ENCODE measurements around the gene PCCB. TPM values are rescaled to one million over a fixed set of nuclear protein-coding genes. Genes with fewer than 3 reads are reported as not detected.
"Not testable (repeated sequence)": the region's sequence is repeated elsewhere in the genome, so short reads cannot be mapped to it uniquely, and the experiment has no call there.

The PCCB gene
- total RNA-seq, 1 donor, result 52.2 TPM

DNA sequence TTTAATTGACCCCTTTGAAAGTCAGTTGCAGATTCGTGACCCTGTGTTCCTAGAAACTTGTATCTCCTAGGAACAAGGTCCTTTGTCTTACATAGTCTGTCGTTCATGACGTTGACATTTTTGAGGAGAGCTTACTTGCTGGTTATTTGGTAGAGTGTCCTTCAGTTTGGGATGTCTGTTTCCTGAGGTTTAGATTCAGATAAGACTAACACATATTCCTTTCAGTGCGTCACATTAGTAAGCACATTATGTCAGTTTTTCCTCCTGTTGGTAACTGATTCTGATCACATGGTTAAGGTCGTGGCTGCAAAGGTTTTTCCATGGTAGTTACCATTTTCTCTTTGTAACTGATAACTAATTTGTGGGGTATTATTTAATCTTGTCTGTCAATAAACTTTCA, 80.8 kb downstream of the PCCB start:
- TF ChIP-seq, protein P1, sequence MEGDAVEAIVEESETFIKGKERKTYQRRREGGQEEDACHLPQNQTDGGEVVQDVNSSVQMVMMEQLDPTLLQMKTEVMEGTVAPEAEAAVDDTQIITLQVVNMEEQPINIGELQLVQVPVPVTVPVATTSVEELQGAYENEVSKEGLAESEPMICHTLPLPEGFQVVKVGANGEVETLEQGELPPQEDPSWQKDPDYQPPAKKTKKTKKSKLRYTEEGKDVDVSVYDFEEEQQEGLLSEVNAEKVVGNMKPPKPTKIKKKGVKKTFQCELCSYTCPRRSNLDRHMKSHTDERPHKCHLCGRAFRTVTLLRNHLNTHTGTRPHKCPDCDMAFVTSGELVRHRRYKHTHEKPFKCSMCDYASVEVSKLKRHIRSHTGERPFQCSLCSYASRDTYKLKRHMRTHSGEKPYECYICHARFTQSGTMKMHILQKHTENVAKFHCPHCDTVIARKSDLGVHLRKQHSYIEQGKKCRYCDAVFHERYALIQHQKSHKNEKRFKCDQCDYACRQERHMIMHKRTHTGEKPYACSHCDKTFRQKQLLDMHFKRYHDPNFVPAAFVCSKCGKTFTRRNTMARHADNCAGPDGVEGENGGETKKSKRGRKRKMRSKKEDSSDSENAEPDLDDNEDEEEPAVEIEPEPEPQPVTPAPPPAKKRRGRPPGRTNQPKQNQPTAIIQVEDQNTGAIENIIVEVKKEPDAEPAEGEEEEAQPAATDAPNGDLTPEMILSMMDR (IDR thresholded peaks at IDR 0.05; ENCODE audit: insufficient read depth, low read depth, low read length), result no peak
- DNase-seq (ENCODE audit: low read depth), result no peak
- no peak overlapping the region for H3K4me3 ChIP-seq (ENCODE audit: low read depth, low read length)

DNA sequence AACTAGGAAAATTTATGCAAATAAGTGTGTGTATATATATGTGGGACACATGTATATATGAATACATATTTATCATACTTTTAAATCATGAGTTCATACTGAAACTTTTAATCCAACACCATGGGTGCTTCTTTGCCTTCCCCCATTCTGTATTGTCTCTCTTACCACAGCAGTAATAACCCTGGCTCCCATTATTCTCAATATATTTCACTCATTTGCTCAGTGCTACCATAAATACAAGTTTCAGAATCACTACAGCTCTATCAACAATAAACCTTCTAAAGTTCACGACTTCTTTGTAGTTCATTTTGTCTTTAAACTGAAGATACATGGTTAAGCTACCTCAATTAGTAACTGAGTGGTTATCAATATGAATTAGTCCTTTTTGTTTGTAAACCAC, 82.2 kb downstream of the PCCB start:
- DNase-seq (ENCODE audit: low read depth), result no peak
- no peak overlapping the region for H3K4me3 ChIP-seq (ENCODE audit: low read depth, low read length)
- TF ChIP-seq, protein P1 (IDR thresholded peaks at IDR 0.05; ENCODE audit: insufficient read depth, low read depth, low read length), result no peak

DNA sequence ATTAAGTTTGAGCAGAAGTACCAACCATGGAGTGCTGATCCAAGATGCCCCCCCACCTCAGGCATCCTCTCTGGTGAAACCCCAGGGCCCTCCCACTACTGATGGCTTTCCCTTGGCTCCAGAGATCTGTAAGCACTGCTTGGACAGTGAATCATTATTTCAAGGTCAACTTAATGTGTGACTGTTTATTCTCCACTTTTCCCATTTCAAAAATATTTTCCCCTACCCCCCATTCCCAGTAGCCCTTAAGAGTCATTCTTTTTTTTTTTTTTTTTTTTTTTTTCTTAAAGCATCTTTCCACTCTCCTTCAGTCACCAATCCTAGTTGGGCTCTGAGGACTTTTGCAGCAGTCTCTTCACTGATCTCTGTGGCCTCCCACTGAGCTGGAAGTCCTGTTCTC, 82.6 kb downstream of the PCCB start:
- peak; percentile 66 for DNase-seq (ENCODE audit: low read depth)
- H3K4me3 ChIP-seq (ENCODE audit: low read depth, low read length), result no peak overlapping the region
- TF ChIP-seq, protein P1 (IDR thresholded peaks at IDR 0.05; ENCODE audit: insufficient read depth, low read depth, low read length), result no peak

DNA sequence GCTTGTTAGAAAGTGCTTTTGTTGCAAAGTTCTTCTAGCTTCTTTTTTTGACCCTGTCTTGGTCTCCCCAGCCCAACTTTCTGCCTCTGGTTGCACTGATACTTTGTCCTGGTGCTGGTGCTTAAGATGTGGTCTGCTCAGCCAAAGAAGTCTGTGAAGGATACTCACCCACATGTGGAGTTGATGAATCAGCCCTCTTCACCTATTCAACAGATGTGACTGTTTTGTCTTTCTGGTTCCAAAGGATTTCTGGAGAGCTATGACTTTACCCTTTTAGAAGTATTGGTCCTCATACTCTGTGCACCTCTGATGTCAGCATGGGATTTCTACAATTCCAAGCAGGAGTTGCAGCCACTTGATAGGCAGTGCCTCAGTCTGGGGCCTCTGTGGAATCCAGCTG, 84.1 kb downstream of the PCCB start:
- DNase-seq (ENCODE audit: low read depth), result no peak
- TF ChIP-seq, protein P1 (IDR thresholded peaks at IDR 0.05; ENCODE audit: insufficient read depth, low read depth, low read length), result no peak
- no peak overlapping the region for H3K4me3 ChIP-seq (ENCODE audit: low read depth, low read length)

DNA sequence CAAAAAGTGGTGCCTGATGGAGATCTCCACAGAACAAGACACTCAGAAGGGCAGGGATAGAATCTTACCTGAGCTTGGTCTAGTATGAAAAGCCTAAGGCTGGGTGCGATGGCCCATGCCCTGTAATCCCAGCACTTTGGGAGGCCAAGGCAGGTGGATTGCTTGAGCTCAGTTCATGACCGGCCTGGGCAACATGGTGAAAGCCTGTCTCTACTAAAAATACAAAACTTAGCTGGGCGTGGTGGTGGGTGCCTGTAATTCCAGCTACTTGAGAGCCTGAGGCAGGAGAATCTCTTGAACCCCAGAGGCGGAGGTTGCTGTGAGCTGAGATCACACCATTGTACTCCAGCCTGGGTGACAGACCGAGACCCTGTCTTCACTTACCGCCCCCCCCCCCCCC, 84.6 kb downstream of the PCCB start:
- DNase-seq (ENCODE audit: low read depth); H3K4me3 ChIP-seq (ENCODE audit: low read depth, low read length): not testable (repeated sequence)

DNA sequence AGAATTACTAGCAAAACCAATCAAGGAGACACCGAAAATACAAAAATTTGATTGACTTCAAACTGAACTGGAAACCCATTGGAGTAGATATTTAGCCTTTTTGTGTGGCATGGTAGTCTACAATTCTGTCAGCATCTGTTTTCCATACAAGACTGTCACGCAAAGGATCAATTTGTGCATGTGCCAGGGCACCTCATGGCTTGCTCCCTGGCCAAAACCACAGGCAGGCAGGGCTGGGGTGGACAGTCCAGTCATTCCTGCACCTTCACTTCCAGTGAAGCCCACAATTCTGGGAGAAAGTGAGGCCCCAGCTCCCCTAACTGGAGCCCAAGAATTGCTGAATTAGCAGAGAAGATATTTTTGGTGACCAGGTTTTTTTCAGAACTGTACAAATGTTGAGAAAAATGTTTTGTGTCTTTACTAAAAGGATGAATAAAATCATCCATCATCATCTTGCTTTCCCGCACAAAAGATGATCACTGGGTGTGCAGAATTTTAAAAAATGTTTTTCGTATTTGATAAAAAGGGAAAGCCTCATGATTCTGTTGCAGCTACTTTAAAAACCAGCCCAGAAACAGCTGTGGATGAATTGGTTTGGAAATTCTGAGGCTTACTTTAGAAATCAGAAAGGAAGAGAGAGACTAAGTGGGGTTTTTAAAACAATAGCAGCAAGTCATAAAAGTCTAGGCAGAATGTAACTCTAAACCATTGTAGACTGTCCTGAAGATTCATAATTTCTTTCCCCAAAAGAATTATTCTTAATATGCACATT, 86.4 kb downstream of the PCCB start:
- no peak for DNase-seq (ENCODE audit: low read depth)
- no peak overlapping the region for H3K4me3 ChIP-seq (ENCODE audit: low read depth, low read length)
- TF ChIP-seq, protein P1 (IDR thresholded peaks at IDR 0.05; ENCODE audit: insufficient read depth, low read depth, low read length), result no peak

DNA sequence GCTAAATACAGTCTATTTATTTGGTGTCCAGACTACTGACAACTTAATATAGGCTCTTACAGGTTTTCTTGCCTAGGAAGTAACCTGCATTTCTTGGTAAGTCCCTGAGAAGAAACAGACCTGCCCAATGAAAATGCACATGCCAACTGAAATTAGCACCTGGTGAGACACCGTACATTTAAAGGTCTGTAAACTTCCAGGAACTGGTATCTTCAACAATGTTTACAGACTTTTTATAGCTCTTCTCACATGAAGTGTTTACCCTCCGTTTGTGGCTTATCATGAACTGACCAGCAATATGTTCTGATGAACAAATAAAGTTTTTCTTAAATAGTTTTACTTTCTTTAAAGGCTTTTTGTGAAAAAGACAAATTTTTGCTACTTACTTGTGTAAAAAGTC, 93.3 kb downstream of the PCCB start:
- DNase-seq (ENCODE audit: low read depth), result peak; percentile 87
- TF ChIP-seq, protein P1 (IDR thresholded peaks at IDR 0.05; ENCODE audit: insufficient read depth, low read depth, low read length), result no peak
- no peak overlapping the region for H3K4me3 ChIP-seq (ENCODE audit: low read depth, low read length)

All from fibroblast of villous mesenchyme (primary cell).